Dermis microvascular lymphatic vessel endothelial cell (primary cell): ENCODE results near the gene CDH23. TPM values are rescaled to one million over a fixed set of nuclear protein-coding genes. Genes with fewer than 3 reads are reported as not detected.

Experiments used
- DNase-seq, 2 donors: peaks; one replicate each; pipeline versions ENCODE4 v3.0.0 to v3.0.0-alpha.2; 2010; ENCODE audit warnings: low read depth in 2 of 2
- total RNA-seq: library from RNA; depleted of rRNA; stranded (reverse); fragments of >200 nt; gene quantifications from 2 replicates; pipeline ENCODE4 v1.2.1, GENCODE V29; 2014

The CDH23 gene
- total RNA-seq, 1 donor from 2014 or later = under 0.01 TPM

DNA sequence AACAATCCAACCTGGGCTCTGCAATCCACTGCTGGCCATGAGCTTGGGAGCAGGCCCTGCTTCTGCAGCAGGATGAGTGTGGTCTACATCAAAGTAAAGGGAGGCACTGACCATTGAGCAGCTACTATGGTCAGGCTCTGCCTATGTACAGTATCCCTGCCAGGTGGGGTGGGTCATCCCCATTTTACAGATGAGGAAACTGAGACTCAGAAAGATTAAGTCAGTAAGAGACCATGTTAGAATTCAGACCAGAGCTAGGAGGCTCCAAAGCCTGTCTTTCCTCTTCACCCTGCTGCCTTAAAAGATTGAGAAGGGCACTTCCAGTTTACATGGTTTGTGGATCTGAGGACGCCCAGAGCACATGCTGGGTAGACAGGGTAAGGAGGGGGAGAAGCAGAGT, 27.1 kb upstream of the CDH23 start:
- DNase-seq = no peak

DNA sequence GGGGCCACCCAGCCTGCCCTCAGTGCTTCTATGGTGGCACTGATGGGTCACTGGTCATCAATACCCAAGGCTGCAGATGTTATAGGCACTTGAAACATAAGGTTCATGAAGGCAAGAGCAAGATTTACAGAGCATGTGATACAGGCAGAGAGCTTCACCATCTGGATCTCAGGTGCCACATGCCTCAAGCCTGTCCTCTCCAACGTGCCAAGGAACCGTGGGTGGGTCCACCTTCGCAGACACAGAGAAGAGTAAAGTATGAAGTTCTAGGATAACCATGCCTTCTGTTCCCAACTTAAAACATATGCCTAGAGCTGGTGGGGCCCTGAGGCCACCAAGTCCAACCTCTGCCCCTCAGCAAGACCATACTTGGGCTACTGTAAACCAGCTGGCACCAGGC, 26.7 kb upstream of the CDH23 start:
- DNase-seq = no peak

DNA sequence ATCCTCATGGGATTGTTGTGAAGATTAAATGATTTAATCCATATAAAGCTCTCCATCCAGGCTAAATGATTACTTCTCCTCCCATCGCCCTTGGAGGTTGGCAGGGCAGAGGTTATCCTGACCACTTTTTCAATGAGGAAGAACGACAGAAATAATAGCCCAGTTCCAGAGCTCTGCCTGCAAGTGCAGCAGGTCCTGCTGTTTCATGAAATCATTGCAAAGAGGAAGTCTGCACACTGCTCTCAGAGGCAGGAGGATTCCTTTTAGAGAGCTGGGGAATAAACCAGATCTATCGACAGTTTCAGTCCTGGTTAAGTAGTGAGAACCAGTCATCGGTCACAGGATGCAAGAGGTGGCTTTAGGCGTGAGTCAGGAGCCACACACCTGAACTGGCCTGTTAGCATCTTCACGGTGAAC, 25.0 kb upstream of the CDH23 start:
- no peak for DNase-seq

DNA sequence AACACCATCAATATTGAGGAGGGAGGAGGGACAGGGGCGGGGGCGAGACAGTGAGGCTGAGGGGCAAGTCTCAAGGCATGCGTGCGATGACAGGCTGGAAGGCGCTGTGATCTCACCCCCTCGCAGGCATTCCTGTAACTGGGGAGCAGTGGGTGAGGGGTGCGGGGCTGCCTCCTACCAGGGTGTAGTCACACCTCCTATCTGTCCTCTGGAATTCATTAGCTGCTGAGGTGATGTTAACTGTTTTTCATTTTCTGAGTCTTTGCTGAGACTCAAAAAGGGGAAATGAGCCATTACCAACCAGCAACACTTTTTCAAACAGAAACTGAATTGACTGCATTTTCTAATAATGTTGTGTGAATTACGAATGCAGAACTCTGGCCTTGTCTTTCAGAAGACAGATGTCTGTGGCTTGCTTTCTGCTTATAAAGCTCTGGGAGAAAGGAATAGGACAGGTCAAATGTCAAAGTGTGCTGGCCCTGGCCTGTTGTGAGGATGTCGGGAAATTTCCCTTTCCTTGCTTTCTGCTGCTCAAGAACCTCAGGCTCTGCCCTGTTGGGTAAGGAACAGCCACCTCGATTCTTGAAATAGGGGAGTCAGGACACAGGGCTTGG, 23.7 kb upstream of the CDH23 start:
- no peak for DNase-seq

DNA sequence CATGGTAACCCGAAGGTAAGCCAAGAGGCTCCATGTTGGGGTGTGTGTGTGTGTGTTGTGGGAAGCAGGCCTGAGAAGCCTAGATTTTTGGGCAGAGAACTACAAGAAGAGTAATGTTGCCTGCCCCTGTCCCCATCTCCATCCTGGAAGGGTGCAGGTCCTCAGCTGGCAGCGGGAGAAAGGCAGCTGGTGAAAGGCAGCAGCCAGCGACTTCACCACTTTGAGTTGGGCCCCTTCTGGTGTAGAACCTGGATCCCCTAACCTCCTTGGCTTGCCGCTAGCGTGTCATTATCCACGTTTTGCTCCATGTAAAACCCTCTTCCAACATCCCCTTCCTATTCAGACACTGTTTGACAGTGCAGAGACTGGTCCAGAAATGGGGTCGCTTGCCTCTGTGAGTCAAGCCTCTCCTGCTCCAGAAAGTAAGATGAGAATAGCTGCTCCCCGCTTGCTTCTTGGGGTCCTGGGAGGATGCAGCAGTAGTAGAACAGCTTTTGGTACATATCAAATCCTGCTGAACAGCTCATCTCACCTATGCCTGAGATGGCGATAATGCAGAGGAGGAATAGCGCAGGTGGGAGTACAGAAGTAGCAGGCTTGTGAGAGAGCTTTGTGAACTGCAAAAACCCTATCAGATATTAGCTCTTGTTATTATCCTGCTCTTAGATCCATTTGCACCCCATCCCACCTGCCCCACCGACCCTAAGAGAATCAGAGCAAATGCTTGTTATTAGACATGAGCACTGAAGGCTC, 22.1 kb upstream of the CDH23 start:
- DNase-seq = no peak

DNA sequence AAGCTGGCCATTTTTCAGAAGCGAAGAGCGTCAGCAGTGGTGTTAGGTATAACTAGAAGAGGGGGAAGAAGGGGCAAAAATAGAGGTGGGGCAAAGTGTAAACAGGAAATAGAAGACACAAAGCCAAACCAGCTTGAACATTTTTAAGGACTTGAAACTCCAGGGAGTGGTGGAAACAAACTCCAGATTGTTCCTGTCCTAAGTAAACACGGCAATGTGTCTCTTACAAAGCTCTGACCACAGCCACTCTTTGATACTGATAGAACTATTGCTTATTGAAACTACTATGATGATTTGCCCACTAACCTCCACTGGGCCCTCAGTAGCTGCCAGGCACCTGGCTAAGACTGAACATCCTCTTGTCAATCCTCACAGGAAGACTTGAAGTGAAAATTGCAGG, 20.8 kb upstream of the CDH23 start:
- DNase-seq = no peak

DNA sequence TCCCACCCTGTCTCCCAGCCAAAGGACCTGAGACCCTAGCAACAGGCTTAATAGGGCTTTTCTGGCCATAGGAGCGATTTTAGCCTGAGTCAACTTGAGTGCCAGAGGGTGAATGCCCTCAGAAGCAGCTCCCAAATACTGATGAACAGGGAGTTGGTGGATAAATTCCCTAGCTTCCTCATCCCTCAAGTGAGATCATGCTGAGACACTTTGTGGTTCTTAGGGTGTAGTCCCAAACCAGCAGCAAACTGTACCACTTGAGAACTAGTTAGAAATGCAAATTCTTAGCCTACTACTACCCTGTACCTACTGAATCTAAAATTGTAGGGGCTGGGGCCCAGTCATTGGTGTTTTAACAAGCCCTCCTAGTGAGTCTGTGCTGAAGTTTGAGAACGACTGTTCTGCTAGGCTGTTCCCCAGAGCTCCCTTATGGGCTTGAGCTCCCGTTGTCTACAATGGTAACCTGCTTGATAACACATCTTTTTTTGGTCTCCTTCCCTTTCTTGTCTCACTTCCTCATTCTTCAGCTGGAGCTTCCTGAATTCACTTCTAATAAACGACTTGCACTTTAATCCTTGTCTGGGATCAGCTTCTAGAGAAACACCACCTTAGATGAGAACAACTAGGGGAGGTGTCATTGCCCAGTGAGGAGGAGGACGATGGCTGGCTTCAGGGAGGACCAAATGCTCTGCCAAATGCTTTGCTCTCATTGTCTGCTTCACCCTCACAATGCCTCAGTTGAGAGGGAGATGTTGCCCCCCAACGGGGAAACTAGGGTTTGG, 18.2 kb upstream of the CDH23 start:
- no peak for DNase-seq

DNA sequence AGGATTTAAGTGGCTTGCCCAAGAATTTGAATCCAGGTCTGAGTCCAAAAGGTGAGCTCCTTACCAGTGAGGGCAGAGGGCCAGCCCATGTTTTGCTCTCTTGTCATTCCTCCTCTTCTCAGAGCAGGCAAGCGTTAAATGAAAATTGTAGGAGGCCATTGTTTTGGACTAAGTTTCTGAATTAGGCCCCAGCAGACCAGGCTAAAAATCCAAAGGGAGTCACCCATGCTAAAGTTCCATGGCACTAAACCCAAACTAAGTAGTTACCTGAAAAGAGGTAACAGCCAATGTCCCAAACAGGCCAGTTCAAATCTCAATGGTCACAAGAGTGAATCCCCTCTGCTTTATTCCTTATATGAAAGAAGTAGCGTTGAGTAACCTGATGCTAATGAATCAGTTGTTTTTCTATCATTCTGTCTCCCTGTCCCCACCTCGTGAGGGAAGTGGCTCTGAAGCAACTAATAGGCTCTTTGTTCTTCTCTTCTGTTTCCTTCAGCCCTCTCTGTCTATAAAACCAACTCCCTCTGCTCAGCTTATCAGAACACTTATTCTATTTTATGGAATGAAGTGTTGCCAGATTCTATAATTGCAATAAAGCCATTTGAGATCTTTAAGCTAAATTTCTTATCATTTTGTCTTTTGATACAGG, 17.5 kb upstream of the CDH23 start:
- DNase-seq = no peak

DNA sequence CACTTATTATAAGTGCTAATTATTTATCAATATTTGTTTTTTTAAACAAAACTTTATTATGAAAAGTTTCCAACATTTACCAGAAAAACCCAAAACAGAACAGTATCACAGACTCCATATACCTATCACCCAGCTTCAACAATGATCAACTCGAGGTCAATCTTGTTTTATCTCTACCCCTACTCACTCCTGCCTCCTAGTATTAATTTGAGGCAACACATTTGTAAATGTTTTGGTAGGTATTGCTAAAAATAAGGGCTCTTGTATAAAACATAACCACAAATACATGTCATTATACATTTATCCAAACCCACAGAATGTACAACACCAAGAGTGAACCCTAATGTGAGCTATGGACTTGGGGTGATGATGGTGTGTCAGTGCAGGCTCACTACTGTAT, 15.9 kb upstream of the CDH23 start:
- DNase-seq = no peak

DNA sequence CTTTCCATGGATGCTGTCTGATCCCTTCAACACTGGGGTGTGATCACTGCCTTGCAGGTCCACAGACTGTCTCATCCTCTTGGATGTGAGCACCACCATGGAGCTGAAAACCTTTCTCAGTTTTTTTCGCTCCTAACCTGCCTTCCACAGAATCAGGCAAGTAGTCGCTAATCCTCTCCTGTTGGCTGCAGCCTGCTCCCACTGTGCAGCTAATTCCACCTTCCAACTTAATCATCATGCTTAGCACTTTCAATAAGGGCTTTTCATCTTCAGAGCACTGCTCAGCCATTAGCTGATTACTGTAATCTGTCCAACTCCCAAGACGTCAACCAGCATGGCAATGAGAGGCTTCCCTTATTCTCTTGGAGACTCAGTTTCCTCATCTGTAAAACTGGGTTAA, 15.1 kb upstream of the CDH23 start:
- no peak for DNase-seq

DNA sequence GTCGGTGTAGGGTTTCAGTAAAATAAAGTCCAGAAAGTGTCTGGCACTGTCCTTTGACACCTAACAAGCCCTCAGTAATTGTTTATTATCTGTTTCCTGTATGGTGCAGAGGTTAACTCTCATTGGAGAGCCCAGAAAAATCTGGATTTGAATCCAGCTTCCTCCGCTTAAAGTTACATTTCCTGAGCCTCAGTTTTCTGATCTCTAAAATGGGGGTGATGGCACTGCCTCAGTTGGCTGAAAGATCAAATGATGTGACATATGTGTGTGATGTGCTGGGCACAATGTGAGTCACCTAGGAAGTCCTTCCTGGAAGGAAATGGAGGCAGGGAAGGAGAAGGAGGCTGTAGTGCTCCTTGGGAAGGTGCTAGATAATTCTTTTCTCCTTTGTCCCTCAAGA, 14.7 kb upstream of the CDH23 start:
- no peak for DNase-seq

DNA sequence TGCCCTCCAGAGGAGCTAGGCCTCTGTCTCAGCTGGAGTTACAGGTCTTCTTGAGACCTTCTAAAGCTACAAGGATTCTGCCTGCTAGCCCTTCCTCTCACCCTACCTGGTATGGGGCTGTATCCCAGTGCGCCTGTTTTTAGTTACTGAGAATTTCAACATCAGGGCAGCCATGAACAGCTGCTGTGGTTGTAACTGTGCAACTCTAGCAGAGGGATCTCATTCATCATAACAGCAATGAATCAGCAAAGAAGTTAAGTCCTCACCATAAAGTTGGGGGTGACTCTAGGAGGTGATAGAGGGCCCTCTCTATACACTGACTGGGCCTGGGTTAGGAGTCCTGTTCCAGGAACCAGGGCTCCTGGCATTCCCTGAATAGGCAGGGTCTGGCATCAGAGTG, 14.0 kb upstream of the CDH23 start:
- DNase-seq = no peak

DNA sequence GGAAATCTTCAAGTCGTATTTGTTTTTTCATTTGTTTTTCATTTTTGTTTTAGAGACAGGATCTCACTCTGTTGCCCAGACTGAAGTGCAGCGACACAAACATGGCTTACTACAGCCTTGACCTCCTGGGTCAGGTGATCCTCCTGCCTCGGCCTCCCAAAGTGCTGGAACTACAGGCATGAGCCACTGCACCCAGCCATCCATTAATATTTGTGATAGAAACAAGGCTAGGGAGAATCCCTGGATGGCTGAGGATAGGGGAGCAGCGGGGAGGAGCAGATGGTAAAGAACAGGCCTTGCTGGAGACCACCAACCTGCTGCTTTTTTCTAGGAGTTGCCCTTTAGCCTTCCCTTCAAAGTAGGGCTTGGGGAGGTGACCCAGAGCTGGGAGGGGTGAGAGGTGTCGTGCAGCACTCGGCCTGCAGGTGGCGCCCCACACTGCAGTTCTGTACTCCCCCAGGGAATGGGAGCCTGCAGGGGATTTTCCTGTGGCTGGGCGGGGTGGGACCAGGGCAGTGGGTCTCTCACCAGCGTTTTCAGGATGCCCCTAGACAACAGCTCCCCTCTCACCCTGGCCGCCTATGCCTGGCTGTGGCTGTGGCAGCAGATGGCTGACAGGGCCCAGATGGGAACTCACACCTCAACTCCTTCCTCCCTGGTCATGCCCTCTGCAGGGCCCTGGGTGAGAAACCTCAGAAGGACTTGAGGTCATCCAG, 12.6 kb upstream of the CDH23 start:
- DNase-seq = peak; percentile 9 to 54

DNA sequence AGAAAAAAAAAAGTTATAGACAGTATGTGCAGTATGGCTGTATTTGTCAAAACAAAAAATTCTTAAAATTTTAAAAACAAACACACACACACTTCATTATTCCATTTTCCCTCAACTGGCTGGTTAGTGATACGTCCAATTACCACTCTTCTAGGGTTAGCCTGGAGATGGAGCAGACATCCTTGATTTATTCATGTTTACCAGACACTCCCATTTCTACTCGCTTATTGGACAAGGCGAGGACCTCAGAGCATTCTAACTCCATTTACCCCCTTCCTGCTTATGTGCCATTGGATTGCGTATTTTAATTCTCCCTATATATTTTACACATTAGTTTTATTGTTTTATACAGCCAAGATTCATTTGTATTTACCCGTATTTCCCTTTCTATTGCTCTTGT, 8.5 kb upstream of the CDH23 start:
- no peak for DNase-seq

DNA sequence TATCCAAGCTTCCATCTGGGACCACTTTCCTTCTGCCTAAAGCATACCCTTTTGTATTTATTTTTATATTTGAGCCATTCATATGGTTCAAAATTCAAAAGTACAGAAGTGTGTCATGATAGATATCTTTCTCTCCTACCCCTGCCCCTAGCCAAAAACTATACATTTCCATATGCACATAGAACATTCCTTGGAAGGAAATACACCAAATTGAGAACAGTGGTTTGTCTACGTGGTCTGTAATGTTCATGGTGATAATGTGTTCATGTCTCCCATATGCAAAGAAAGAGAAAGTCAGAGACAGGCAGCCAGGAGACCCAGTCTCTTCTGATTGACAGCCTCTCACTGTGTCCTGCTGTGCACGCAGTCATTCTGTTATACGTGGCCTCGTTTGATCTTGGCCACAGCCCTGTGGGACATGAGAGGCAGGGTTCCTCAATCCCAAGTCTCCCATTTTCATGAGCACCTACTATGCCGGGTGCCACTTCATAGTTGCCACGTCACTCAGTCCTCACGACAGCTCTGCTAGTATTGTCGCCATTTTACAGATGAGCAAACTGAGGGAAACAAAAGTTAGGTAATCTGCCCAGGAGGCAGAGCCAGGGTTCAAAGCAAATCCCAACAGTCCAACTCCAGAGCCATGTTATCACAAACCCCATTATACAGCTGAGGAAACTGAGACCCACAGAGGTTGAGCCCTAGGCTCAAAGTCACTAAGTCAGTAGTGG, 8.0 kb upstream of the CDH23 start:
- DNase-seq = no peak

DNA sequence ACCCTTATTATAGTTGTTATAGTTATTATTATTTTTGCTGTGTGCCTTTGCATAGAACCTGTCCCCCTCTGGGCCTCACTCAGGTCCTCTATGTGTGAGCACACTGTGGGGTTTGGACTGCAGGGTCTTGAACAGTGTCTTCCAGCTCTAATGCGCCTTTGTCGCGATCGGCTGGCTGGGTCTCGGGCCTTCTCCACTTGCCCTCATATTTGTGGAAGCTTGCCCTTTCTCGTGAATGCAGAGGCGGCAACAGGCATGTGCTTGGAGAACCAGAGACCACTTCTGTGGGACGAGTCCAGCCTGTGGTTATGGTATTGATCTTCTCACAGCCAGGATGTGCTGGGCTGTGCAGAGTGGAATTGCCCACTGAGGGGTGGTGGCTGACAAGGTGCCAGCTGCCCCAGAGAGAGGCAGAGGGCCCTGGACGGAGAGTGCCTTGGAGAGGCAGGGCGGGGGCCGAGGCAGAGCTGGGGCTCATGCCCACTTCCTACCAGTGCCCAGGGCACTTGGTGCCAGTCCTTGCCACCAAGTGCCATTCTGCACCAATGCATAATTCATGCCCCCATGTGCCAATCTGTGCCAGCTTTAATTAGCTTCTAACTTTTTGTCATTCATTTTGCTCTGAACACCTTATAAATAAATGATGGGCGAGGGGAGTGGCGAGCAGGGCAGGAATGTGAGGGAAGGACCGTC, 6.8 kb upstream of the CDH23 start:
- DNase-seq = no peak

DNA sequence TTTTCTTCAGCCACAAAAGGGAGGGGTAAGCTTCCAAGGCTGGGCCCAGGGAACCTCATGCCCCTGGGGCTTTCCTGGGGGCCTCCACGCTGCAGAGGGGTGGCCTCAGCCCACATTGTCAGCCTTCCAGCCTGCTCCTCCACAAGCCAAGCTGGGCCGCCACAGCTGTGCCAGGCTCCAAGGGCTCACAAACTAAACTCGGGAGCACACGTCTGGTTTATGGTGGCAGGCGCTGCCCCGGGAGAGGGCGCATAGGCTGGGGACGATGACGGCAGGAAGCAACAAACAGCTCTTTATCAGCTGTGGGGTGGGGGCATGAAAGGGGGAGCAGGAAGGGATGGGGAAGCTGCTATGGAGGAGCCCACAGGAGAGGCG, 6.3 kb upstream of the CDH23 start:
- no peak for DNase-seq

DNA sequence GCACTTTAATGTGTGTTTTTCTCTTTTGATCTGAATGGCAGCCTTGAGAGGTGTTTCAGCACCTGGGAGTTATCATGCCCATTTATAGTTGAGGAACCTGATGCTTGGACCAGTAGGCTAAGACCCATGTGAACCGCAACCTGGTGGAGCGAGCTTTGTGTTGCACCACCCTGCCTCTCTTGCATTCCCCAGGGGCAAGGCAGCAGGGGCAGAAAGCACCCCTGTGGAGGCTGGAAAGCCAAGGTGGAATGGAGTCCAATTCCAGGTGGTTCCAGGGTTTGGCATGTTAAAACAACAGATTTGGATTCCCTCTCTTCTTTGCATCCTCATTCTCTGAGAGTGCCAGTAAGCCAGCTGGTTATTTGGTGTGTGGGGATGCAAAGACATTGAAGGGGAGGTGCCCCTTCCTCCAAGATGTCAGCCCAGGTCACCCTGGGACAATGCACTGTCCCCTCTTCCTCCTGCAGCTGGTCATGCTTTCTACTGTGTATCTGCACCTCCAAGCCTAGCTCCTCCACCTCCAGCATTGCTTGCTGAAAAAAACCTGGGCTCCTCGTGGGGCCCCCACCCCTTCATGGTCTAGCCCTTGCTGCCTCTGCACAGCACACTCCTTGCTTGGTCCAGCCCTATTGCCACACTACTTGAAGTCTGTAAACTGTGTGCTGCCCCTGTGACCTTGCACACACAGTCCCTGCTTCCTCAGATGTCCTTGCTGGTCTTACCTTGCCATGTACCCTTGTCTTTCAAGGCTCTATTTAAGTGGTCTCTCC, 5.6 kb upstream of the CDH23 start:
- DNase-seq = no peak

DNA sequence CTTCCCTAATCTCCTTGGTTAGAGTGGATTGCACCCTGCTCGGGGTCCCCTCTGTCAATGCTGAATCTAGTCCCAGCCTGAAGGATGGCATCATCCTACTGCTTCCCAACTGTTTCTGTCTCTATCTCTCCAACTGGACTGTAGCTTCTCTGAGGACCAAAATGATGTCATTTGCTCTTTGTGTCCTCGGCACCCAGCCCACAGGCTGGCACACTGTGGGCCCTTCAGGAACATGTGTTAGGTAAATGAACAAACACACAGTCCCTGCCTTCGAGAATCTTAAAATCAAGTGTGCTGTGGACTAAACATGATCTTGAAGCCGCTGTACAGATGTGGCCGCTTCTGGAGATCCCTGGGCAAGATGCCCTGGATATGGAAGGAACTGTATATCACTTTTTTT, 5.0 kb upstream of the CDH23 start:
- no peak for DNase-seq

DNA sequence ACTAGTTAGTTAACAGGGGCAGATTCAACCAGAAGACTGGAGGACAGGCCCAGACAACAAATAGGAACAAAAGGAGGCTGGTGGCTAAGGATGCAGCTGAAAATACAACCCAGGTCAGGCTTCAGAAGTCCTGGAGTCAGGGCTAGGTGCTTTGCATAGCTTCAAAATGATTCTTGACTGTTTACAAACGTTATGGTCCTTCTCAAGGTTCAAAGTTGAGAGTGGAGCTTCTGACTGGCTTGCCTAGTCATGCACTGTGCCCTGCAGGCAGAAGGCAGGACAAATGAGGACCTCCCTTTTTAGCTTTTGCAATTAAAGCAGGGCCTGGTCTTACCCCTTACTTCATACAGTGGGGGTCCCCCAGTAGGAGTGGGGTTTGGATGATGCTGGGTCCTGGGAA, 4.4 kb upstream of the CDH23 start:
- no peak for DNase-seq
